ENCODE results near the gene L3MBTL4. TPM values are rescaled to one million over a fixed set of nuclear protein-coding genes. Genes with fewer than 3 reads are reported as not detected.

The L3MBTL4 gene
- total RNA-seq, 1 donor from 2014 or later, result 0.59 TPM

GRCh38 chr18:6294148-6294784 is 120.4 kb downstream of the L3MBTL4 start:
- no peak overlapping the region for H3K4me3 Mint-ChIP-seq (ENCODE audit: unreplicated experiment)
- H3K27ac Mint-ChIP-seq (ENCODE audit: unreplicated experiment), result no peak overlapping the region
- H3K36me3 Mint-ChIP-seq (ENCODE audit: unreplicated experiment), result no peaks in the 10 kb centered on the region
- H3K9me3 Mint-ChIP-seq (ENCODE audit: unreplicated experiment), result no peaks in the 10 kb centered on the region
- TF ChIP-seq, protein P1, sequence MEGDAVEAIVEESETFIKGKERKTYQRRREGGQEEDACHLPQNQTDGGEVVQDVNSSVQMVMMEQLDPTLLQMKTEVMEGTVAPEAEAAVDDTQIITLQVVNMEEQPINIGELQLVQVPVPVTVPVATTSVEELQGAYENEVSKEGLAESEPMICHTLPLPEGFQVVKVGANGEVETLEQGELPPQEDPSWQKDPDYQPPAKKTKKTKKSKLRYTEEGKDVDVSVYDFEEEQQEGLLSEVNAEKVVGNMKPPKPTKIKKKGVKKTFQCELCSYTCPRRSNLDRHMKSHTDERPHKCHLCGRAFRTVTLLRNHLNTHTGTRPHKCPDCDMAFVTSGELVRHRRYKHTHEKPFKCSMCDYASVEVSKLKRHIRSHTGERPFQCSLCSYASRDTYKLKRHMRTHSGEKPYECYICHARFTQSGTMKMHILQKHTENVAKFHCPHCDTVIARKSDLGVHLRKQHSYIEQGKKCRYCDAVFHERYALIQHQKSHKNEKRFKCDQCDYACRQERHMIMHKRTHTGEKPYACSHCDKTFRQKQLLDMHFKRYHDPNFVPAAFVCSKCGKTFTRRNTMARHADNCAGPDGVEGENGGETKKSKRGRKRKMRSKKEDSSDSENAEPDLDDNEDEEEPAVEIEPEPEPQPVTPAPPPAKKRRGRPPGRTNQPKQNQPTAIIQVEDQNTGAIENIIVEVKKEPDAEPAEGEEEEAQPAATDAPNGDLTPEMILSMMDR (IDR thresholded peaks at IDR 0.05), result no peak
- no peaks in the 10 kb centered on the region for H3K4me1 Mint-ChIP-seq (ENCODE audit: unreplicated experiment)
- DNase-seq (ENCODE audit: extremely low spot score, unreplicated experiment), result no peak
- H3K27me3 Mint-ChIP-seq (ENCODE audit: unreplicated experiment), result peaks cover 8% of the 10 kb centered on the region

DNA sequence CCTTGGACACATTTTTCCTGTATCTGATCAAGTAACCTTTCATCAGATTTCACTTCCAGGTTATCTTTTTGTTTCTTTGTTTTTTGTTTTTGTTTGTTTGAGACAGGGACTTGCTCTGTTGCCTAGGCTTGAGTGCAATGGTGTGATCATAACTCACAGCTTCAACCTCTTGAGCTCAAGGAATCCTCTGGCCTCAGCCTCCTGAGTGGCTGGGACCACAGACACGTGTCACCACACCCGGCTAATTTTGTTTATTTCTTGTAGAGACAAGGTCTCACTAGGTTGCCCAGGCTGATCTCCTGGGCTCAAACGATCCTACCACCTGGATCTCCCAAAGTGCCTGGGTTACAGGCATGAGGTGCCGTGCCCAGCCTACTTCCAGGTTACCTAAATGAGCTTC is 124.9 kb downstream of the L3MBTL4 start:
- no peak overlapping the region for H3K4me3 Mint-ChIP-seq (ENCODE audit: unreplicated experiment)
- TF ChIP-seq, protein P1 (IDR thresholded peaks at IDR 0.05), result no peak
- DNase-seq (ENCODE audit: extremely low spot score, unreplicated experiment), result no peak
- H3K27ac Mint-ChIP-seq (ENCODE audit: unreplicated experiment), result no peak overlapping the region
- H3K9me3 Mint-ChIP-seq (ENCODE audit: unreplicated experiment), result no peaks in the 10 kb centered on the region
- H3K4me1 Mint-ChIP-seq (ENCODE audit: unreplicated experiment), result no peaks in the 10 kb centered on the region
- H3K27me3 Mint-ChIP-seq (ENCODE audit: unreplicated experiment), result peaks cover 11% of the 10 kb centered on the region
- no peaks in the 10 kb centered on the region for H3K36me3 Mint-ChIP-seq (ENCODE audit: unreplicated experiment)

DNA sequence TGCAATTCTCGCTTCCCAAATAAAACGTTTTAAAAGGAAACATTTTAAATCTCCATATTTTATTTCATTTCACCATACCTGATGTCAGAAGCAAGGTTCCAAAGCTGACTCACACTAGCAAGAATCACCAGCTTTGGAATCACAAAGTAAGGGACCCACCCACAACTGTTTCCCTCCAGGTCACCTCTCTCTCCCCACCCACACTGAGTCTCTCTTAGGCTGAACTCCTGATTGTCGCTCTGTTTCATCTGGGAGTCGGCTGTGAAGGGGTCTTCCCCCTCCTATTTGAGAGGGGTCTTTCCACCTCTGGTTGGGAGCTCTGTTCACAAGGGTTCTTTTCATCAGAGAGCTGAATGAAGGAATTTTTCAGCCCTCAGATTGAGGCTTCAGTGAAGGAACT is 128.1 kb downstream of the L3MBTL4 start:
- no peak for DNase-seq (ENCODE audit: extremely low spot score, unreplicated experiment)
- Mint-ChIP-seq H3K27me3 (ENCODE audit: unreplicated experiment) (peaks cover 10% of the 10 kb centered on the region), H3K4me1 (ENCODE audit: unreplicated experiment) (no peaks in the 10 kb centered on the region), H3K4me3 (ENCODE audit: unreplicated experiment) (no peak overlapping the region), H3K36me3 (ENCODE audit: unreplicated experiment) (no peaks in the 10 kb centered on the region), H3K9me3 (ENCODE audit: unreplicated experiment) (no peaks in the 10 kb centered on the region), H3K27ac (ENCODE audit: unreplicated experiment) (no peak overlapping the region)
- TF ChIP-seq, protein P1 (IDR thresholded peaks at IDR 0.05), result no peak

DNA sequence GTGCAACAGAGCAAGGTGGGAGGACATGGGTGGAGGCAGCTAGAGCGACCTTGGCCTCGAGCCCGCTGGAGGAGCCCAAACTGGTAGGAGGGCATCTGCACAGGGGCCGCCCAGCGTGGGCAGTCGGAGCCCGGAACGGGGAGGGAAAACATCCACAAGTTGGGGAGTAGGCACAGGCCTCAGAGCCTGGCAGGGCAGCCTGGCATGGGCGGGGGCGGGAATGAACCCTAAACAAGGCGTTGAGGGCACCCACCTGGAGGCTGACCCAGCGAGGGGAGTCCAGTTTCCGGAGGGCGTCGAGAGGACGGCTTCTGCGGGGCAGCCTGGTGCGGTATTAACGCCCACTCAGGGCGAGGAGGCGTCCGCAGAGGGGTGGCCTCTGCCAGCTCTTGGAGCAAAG is 129.9 kb downstream of the L3MBTL4 start:
- Mint-ChIP-seq H3K4me3 (ENCODE audit: unreplicated experiment) (no peak overlapping the region), H3K9me3 (ENCODE audit: unreplicated experiment) (no peaks in the 10 kb centered on the region), H3K36me3 (ENCODE audit: unreplicated experiment) (no peaks in the 10 kb centered on the region), H3K4me1 (ENCODE audit: unreplicated experiment) (no peaks in the 10 kb centered on the region), H3K27me3 (ENCODE audit: unreplicated experiment) (peaks cover 3% of the 10 kb centered on the region), H3K27ac (ENCODE audit: unreplicated experiment) (no peak overlapping the region)
- TF ChIP-seq, protein P1 (IDR thresholded peaks at IDR 0.05), result no peak
- no peak for DNase-seq (ENCODE audit: extremely low spot score, unreplicated experiment)

DNA sequence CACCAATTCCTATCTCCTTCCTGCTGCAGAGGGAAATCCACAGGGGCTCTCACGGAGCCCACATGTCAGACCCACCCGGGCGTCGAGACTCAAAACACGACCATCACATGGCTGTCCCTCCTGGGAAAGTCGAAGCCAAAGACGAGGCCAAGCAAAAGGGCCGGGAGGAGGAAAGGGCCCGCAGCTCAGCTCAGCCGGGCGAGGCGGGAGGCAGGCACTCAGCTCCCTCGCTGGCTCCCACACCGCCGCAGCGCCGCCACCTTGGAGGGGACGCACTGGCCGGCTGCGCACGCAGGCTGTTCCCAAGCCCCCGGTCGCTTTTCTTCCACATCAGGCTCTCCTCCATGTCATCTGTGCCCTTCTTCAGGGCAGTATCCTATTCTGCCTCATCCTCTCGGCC is 130.4 kb downstream of the L3MBTL4 start:
- TF ChIP-seq, protein P1 (IDR thresholded peaks at IDR 0.05), result no peak
- Mint-ChIP-seq H3K27me3 (ENCODE audit: unreplicated experiment) (peaks cover 5% of the 10 kb centered on the region), H3K36me3 (ENCODE audit: unreplicated experiment) (no peaks in the 10 kb centered on the region), H3K9me3 (ENCODE audit: unreplicated experiment) (no peaks in the 10 kb centered on the region), H3K27ac (ENCODE audit: unreplicated experiment) (no peak overlapping the region), H3K4me3 (ENCODE audit: unreplicated experiment) (no peak overlapping the region), H3K4me1 (ENCODE audit: unreplicated experiment) (no peaks in the 10 kb centered on the region)
- DNase-seq (ENCODE audit: extremely low spot score, unreplicated experiment), result no peak
